Globus pallidus (tissue), 1 donor: ENCODE data around the gene LIMS4.
"Not testable (repeated sequence)": the region's sequence is repeated elsewhere in the genome, so short reads cannot be mapped to it uniquely, and the experiment has no call there.

Source experiments
- DNase-seq: peaks from one replicate; pipeline ENCODE4 v3.0.0-alpha.2; 2015; ENCODE audit warnings: low spot score

LIMS4 gene

GRCh38 chr2:110450951-110451350 is 21.7 kb downstream of the LIMS4 start:
- not testable (repeated sequence) for DNase-seq

DNA sequence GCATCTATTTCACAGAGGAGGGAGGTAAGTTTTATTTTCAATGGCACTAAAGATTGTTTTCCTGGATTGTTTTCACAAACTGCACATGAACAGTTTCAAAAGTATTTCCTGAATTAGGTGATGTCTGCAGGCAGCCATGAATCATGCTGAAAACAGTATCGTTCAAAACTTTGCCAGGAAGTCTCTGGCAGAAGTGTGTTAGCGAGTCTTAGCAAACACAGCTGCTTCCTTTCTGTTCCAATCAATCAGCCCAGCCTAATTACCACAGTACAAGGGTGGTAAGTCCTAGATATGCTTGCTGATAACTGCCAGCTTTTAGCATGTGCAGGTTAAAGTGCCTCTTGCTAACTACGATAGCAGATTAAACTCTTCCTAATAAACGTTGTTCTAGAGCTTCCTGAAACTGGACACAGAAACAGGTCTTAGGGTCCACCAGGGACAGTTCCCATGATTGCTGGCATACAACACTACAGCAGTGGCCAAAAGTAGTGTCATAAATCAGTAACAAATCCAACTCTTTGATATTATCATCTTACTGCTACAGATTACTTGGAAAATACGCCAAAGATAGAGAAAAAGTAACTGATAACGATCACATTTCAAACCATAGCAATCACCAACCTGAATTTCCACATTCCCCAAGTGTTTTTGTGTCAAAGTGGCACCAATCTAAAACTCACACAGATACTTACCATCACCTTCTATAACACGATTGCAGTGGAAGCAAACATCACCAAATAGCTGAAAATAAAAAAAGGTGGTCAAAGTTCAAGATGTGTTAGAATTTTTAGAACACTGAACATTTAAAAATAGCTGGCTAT is 23.3 kb downstream of the LIMS4 start:
- not testable (repeated sequence) for DNase-seq

DNA sequence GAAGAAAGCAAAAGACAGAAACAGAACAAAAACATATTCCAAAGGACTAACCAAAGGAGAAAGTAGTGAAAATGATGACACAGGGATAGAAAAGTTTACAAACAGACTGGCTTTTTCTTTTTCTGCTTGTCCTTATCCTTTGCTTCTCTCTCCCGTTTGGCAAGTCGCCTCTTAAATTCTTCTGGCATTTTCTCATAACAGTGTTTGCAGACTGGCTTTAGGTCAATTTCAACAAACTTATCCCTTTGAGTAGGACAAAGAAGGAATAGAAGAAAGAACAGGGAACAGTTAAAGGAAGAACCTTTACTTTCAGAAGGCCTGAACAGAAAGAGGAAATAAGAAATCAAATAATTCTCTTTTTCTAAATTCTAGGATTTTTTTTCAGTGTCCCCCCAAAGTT is 26.0 kb downstream of the LIMS4 start:
- not testable (repeated sequence) for DNase-seq

- not testable (repeated sequence) for DNase-seq
These were observed 29.2 kb downstream of the LIMS4 start for GRCh38 chr2:110443305-110444005.

- not testable (repeated sequence) for DNase-seq
These were observed 30.7 kb downstream of the LIMS4 start for GRCh38 chr2:110441905-110442304.

DNA sequence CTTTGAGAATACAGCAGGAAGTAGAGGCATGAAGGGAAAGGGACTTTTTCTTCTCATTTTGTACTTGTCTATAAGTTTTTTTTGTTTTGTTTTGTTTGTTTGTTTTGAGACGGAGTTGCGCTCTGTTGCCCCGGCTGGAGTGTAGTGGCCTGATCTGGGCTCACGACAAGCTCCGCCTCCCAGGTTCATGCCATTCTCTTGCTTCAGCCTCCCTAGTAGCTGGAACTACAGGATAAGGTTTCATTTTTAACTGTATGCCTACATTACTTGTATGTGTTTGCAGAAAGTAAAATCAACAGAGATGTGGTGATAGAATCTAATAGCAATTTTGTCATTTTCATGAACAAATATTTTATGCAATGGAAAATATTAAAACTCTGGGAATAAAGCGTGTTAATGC is 38.1 kb downstream of the LIMS4 start:
- not testable (repeated sequence) for DNase-seq

GRCh38 chr2:110425725-110426124 is 46.9 kb downstream of the LIMS4 start:
- not testable (repeated sequence) for DNase-seq

- not testable (repeated sequence) for DNase-seq
These were observed 48.2 kb downstream of the LIMS4 start for GRCh38 chr2:110424421-110424820.

DNA sequence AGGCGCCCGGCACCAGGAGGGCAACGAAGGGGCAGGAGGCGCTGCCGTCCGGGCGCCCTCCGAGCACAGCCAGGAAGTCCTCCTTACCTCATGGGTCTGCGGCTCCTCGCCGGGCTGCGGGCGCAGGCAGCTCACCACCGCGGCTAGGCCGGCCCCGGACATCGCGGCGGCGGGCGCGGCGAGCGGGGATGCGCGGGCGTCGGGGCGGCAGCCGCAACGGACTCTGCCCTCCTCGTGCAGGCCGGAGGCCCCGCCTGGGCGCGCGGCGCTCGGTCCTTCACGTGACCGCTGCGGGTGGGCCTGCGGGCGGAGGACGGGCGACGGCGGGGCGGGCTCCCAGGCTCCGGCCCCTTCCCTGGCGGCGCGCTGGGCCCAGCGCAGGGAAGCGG is 49.0 kb downstream of the LIMS4 start:
- DNase-seq: not testable (repeated sequence)

GRCh38 chr2:110422852-110423573 is 49.6 kb downstream of the LIMS4 start:
- not testable (repeated sequence) for DNase-seq

GRCh38 chr2:110420641-110421354 is 51.8 kb downstream of the LIMS4 start:
- DNase-seq: not testable (repeated sequence)

DNA sequence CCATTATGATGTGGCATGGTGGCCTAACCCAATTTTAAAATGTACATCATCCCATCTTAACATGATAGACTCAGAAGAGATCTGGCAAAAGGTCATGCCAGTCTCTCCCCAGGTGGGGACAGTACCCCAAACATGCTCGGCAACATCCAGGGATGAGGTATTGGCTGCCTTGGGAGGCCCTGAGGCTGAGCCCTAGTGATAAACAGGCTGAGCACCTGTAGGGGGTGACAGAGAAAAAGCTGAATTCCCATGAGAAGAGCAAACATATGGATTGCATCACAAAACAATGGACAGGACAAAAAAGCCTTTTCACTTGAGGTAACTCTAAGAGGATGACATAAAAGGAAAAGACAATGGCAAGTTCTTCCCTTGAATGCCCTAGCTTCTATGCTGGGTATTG is 65.5 kb downstream of the LIMS4 start:
- DNase-seq: not testable (repeated sequence)

GRCh38 chr2:110404988-110405387 is 67.6 kb downstream of the LIMS4 start:
- DNase-seq: not testable (repeated sequence)

DNA sequence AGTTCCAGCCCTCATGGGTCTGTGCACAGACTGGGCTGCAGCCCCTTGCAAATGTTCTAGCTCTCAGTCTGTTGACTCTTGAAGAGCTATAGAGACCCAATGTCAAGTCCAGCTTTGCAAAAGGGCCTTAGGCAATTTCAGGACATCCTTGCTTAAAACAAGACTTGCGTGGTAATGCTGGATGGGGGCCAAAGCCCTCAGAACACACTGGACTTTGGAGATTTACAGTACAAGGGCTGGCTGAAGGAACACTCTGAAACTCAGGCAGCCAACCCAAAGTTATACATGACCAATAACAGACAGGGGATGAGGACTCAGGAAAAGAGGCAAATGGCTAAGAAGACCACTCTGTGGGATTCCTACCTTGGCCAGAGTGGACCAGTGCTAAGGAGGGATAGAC is 68.4 kb downstream of the LIMS4 start:
- not testable (repeated sequence) for DNase-seq

DNA sequence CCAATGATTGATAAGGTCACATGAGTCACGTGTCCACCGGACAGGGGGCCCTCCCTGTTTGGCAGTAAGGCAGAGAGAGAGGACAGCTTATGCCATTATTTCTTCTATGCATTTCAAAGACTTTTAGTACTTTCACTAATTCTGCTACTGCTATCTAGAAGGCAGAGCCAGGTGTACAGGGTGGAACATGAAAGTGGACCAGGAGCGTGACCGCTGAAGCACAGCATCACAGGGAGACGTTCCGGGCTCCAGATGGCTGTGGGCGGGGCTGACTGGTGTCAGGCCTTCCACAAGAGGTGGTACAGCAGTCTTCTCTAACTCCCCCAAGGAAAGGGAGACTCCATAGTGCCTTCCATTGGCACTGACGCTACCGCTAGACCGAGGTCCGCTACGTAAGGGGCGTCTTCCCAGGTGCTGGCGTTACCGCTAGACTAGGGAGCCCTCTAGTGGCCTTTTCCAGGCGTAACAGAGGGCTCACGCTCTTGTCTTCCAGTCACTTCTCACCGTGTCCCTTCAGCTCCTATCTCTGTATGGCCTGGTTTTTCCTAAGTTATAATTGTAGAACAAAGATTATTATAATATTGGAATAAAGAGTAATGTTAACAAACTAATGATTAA is 71.5 kb downstream of the LIMS4 start:
- not testable (repeated sequence) for DNase-seq

- not testable (repeated sequence) for DNase-seq
These were observed 73.2 kb downstream of the LIMS4 start for GRCh38 chr2:110399378-110399777.

DNA sequence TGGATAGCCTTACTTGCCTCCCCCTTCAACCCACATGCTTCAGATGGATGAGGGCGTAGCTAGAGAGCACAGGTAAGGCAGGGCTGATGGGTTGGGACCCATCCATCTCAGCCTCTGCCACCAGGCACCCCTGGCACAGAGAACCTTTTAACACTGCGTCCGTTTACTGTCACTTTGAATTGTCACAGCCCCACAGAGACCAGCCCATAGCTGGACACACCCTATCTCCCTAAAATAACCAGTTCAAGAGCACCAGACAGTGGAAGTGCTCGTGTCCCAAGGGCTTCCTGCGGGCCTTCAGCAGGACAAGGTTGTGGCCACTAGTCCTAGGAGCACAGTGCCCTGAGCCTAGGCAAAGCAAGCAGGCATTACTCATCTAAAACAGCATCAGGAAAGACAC is 76.6 kb downstream of the LIMS4 start:
- DNase-seq: not testable (repeated sequence)
